CD4-positive, alpha-beta T cell treated with Interferon alpha-2 for 1 hour (primary cell): ENCODE results near the gene GOLGA3.

Experiments
- DNase-seq, 2 donors: peaks; one replicate each; pipeline ENCODE4 v3.0.0-alpha.2; 2020 to 2022

Gene GOLGA3

DNA sequence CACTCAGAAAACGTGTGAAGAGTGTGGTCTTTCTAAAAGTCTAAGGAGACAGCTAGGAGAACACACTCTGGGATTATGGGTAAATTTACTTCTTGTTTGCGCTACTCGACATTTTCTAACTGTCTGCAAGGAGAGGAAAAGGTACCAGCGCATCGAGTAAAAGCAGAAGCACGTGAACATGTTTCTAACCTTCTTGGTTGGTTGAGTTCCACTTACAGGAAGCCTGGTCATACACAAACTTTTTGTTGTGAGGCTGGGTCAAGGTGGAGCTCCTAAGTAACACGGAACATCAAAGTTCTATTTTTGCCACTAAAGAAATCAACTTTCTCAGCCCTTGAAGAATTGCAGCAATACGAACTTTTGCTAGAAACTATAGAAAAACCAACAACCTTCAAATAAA, 87.0 kb downstream of the GOLGA3 start:
- DNase-seq: no peak

DNA sequence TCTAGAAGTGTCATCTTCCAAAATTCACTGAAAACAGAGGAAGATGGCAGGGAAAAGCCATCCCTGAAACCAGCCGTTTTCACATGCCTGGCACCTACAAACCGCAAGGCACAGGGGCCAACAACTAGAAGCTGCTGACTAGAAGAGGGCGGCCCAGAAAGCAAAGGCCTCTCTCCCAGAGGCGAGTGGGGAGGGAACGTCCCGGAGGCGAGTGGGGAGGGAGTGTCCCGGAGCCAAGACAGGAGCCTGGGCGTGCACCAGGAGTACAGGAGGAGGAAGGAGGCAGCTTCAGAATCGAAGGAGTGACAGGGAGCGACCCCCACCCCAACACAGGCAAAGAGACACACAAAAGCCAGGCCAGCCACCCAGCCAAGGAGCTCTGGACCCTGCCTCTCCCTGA, 88.0 kb downstream of the GOLGA3 start:
- DNase-seq: no peak

DNA sequence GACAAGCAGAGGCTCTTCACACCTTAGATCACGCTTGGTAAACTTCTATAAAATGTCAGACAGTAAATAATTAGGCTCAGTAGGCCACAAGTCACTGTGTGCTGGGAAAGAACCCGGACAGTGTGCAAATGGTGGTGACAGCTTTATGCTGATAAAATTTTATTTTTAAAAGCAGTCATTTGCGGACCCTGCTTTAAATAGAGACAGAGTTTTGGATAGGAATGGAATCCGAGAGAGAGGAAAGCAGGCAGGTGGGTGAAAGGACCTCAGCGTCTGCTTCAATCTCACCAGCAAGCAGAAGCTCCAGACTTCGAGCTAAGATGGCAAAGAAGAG, 88.4 kb downstream of the GOLGA3 start:
- DNase-seq: no peak

DNA sequence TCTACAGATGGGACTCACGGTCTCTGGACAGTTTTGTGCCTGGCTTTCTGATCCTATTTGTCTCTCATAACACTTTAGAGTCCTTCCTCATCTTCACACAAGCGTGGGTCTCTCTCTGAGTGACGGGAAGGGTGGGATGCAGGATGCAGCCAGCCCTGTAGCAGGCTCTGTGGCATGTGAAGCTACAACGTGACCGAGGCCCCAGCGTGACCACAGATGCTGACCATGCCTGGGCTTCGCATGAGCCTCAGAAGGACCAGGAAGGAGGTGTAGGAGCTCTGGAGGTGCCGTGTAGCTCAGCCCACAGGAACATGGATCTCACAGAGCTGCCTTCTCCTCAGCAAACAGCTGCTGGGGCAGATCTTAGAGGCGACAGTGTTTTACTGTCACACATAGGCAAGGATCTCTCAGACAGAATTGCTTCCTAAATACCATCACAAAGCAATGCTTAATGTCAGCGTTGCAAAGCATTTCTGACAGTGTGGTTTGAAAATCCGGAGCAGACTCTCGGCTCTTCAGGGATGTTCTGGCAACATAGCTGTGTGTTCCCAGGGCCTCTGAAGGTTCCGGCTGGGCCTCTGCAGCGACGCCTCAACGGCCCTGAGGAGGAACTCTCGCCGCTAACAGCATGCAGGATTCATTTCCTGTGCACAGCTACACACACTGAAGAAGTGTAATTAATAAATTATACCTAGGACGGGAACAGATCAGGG, 88.9 kb downstream of the GOLGA3 start:
- no peak for DNase-seq

DNA sequence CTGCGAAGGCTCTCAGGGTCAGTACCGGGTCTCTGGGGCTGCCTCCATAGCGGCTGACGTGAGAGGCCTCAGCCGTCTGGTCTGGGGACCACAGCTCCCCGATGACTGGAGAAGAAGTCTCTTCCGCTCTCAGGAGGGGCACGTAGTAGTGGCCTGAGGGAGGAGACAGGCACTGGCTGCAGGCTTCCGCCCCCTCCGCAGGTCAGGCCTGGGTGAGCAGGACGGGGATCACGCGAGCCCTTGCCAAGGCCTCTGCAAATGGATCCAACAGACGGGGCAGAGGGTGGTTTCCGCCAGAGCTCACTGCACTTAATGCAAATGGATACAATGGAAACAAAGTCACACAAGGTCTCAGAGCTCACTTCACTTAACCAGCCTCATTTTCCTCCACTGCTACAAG, 91.8 kb downstream of the GOLGA3 start:
- DNase-seq: no peak

DNA sequence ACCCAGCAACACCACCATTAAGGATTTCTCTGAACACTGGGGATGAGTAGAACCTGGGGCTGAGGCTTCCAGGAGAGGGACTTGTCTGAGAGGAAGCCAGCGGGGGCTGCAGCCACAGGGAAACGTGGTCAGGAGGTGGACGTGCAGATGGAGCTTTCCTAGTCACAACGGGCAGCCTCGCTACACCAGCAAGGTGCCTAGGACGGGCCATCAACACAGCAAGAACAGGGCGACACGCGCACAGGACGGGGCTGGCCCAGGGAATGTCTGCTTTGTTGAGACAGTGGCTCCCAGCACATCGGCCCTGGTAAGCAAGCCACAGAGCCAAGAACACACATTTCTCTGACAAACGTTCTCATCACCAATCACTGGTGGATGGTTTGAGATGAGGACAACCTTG, 92.3 kb downstream of the GOLGA3 start:
- DNase-seq: no peak

DNA sequence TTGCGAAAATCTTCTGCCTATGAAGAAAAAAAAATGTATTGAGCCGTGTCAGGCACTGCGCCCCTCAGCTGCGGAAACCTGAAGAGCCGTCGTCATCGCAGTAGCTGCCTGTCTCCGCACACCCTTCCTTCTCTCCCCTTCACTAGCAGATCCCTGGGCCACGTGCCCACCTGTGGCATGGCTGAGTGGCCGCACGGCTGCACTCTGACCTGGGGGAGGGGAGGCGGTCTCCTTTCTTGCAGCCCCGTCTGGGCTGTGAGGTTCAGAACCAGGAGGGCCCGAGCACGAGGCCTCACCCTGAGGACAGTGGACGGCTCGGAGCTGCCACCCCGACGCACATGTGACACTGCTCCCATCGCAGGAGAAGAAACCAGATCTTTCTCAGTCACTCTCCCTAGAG, 93.2 kb downstream of the GOLGA3 start:
- no peak for DNase-seq

DNA sequence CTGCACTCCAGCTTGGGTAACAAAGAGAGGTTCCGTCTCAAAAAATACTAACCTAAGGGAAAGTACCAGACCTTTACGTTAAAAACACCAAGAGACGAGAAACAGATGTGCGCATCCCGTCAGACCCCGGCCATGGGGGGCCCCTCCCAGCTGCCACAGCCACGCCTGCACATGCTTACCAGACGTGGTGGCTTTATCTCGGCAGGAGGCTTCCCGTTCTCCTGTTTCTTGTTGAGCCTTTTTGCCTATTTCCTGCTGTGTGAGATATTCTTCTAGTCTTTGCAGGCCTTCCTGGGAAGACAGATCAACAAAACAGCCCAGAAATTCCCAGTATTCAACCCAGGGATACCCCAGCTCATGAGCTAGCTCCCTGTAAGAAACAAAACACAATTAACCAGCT, 94.5 kb downstream of the GOLGA3 start:
- DNase-seq: no peak

DNA sequence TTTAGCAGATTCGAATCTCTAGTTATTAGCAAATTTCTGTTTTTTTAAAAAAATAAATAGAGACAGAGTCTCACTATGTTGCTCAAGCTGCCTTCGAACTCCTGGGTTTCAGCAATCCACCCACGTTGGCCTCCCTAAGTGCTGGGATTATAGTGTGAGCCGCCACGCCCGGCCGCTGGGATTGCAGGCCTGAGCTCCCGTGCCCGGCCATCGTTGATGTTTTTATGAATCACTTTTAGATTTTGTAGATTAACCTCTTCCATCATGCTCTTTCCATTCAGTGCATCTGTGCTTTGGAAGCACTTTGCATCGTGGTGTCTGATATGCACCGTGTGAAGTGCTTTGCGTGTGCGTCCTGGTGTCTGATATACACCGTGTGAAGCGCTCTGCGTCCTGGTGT, 97.1 kb downstream of the GOLGA3 start:
- DNase-seq: no peak

DNA sequence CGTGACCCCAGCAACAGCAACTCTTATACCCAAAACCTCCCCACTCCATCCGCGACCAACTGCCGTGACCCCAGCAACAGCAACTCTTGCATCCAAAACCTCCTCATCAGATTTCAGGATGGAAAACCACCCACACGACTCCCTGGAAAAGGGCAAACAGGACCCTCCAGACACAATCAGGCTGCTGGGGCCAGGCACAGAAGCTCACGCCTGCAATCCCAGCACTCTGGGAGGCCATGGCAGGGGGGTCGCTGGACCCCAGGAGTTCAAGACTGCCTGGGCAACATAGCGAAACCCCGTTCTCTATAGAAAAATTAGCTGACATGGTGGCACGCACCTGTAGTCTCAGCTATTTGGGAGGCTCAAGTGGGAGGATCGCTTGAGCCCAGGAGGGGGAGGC, 98.3 kb downstream of the GOLGA3 start:
- DNase-seq: no peak

DNA sequence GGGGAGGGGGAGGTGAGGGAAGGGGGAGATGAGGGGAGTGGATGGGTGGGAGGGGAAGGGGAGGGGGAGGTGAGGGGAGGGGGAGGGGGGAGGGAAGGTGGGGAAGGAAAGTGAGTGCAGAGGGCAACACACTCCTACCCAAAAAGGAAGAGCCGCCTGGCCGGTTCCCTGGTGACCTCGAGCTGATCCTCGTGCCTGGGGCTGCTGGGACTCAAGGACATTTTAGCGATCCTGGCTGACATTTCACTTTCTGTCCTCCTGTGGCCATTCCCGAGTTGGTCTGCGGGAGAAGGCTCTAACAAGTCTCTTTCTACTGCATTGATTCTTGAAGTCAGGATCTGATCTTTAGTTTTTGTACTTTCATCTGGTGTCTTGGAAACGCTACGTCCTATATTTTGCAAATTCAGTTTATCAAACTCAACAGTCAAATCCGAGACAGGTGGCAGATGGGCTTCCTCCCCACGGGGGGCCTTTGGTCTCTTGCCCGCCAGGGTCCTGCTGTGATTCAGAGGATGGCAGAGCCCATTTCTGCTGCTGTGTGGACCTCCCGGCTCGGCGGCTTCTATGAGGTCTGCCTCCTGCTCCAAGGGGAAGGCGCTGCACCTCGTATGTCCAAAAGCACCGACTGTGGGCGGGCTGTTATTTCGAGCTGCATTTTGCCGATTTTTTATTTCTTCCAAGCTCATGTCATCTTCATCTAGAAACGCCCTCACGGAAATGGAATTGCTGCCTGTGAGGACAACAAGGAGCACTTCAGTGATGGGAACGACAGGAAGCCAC, 98.9 kb downstream of the GOLGA3 start:
- no peak for DNase-seq

DNA sequence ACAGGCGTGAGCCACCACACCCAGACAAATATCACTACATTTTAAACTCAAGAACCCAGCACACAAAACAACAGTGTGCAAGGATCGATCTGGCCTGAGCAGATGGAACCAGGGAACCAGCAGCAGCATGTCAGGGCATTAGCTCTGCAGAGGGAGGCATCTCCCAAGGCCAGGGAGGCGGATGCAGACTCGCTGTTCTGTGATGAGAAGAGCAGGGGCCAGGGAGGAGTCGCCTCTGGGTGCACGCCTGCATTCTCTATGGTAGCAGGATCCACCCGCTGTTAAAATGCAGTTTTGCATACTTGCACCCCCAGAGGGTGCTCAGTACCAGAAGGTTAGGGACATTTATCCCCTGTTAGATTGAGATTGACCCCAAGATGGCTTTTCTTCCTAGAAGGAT, 100.2 kb downstream of the GOLGA3 start:
- DNase-seq: no peak

DNA sequence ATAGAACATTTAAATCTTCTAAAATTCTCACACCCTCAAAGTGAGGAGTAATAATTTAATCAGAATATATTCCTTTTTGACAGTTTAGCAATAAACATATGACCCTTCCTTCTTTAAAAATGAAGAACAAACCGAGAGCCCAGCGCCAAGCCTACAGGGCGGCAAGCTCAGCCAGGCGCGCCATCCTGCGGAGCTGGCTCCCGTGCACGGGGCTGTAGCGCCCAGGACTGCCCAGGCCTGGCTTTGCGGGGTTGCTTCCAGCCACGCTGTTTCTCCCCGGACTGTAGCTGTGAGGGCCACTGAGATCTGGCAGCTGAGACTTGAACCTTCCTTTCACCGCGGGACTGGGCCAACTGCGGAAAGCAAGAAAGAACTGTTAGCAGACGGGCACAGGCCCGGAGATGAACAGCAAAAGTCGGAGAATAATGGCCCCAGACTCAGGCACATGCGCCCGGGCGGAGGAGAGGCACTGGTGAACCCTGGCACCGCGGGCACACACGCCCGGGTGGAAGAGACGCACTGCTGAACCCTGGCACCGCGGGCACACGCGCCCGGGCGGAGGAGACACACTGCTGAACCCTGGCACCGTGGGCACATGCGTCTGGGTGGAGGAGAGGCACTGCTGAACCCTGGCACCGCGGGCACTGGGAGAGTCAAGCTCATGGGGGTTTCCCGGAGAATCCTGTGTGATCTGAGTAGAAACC, 101.4 kb downstream of the GOLGA3 start:
- DNase-seq: no peak

DNA sequence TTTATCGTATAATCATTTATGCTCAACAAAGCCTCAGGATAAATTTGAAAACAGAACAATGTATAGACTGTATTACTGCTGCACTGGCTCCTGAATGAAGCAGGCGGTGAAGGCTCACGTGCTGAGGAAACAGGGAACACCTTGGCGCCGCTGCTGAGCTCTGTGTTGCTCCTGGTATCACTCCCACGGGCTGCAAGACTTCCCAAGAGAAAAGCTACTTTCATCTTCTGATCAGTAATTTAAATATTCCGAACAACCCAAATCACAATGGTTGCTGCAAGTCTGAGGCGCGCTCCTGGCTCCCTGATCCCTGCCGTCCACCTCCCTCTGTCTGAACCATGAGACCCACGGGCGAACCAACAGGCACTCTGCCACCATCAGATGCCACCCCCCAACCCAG, 102.3 kb downstream of the GOLGA3 start:
- DNase-seq: no peak

DNA sequence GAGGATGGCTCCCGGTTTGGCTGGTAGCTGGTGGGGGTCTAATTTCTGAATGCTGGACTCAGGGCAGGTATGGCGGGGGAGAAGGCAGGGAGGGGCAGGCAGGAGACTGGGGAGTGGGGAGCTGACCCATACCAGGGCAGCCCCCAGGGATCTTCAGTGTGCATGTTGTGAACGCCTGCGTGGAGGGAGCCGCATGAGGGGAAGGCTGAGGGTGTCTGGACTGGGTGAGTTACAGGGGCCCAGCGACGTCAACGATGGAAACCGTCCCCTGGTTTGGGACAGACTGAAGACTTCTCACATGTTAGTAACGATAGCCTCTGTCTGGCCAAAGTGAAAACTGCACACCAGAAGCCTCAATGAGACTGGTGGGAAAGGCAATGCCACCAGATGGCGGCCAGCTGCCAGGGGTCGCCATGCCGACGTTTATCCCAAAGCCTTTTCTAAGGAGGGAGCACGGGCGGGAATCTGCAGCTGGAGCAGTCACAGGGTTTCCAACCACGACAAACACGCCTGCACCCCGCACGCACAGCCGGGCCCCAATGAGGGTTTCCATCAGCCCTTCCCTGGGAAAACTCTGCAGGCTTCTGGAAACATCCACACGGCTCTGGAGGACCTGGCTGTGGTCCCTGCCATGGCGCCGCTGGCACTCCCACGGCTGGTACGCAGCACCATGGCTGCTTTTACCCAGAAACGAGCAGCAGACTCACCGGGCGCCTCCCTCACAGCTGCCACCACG, 104.0 kb downstream of the GOLGA3 start:
- DNase-seq: no peak

DNA sequence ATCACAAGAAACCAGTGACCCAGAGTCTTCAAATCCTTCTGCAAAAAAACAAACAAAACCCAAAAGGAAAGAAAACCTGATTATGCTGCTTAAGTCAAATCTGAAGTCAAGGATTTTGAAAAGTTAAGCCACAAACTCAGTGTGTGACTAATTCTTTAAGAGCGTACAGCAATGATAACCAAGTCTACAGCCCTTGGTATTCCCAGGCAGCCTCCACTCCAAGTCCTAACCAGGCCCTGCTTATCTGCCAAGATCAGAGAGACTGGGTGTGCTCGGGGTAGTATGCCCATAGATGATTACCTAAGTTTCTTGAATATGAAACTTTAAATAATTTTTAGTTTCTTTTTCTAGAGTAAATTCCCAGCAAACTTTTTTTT, 104.9 kb downstream of the GOLGA3 start:
- no peak for DNase-seq

DNA sequence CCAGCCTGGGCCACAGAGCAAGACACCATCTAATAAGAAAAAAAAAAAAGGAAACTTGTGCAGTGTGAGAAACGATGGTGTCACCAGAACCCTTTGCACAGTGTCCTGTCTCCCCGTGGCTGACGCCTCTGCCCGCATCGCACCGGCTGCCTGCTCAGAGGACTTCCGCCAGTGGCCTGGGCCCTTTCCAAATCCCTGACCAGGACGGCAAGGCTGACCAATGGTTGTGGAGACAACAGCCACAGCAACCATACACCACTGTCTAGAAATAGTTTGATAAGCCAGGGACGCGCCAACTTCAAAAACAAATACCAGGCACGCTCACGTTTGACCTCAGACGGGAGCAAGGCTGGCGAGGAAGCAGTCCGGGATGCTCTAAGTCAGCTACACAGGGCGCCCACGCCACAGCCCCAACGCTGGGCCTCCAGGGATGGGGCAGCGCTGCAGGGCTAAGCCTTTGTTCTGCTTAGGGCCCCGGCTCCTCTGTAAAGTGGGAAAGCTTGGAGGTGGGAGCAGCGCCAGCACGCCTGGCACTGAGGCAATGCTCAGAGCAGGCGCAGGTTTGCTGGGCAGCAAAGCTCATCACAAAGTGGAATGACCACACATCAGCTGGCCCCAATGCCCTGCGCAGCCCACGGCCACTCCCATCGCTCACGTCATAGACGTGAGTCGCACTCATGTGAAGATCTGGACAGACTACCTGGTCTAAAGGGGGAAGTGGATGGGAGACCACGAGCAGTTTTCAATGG, 105.5 kb downstream of the GOLGA3 start:
- DNase-seq: no peak

DNA sequence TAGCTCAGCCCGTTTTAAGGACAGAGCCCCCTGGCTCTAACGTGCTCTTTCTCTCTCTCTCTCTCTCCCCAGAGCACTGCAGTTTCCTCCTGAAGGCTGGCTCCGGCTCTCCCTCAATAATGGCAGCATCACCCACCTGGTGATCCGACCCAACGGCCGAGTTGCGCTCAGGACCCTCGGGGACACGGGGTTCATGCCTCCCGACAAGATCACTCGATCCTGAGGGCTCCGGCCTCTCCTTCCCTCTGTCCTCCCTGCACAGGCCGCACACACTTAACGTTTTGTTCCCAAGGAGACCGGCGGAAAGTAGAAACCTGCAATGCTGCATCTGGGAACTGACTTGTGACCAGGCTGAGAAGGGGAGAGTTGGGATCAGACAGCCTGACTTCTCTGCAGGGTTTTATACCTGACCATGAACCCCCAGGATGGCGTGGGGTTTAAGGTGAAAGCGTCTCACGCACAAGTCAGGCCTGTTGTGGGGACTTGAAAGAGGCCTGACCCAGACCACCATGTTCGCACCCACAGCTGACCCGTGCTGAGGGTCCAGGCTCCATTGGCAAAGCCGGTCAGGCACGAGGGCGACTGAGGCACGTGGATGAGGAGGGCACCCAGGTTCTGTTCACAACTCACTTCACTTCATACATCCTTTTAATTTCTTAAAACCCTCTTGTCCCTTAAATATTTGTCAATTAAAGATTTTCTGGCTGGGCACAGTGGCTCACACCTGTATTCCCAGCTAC, 107.9 kb downstream of the GOLGA3 start:
- no peak for DNase-seq

DNA sequence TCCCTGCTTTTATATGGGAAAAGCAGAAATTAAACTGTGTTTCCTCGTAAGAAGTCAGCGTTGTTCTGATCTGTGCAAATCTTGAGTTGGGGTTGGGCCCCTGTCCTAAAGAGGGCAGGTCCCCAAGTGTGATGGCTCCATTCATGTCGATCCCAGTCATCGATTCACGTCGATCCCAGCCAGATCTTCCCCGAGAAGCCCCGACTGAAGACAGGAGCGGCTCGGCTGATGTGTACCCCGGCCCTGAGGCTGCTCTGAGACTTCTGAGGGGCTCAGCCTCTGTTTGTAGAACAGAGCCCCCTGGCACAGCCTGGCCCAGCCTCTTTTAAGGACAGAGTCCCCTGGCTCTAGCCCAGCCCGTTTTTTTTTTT, 108.7 kb downstream of the GOLGA3 start:
- no peak for DNase-seq

DNA sequence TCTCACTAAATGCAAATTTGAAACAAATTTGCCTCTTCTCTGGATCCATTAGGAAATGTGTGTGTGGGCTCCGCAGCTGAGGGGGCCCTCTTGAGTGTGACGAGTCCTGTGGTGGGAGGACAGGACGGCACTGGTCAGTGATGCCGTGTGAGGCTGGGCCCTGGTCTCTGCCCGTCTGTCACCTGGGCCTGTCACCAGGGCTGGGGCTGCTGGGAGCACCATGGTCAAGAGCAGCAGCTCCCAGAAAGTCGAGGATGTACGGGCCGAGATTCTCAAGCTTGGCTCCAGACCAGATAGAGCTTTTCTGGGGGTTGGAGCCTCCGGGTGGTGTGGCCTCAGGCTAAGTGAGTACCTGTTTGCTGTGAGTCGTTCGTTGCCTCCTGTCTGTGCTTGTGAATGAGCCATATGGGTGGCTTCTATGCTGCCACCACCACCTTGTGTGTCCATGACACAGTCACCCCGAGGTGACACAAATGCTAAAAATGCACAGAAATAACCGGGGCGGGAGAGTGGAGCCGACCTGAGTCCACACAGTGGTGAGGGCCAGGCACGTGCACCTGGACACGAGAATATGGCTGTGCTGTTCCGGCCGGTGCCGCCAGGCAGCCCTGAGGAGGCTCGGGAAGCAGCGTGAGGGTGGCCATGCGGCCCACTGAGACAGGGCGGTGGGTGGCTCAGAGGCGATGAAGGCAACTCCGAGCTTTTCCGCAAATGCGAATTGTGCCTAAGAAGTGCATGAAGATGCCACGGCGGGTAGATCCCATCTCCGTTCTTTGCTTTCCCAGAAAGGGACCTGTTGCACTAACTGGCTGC, 109.3 kb downstream of the GOLGA3 start:
- no peak for DNase-seq
